HepG2 (cell line): Measurements from ENCODE around the gene GSTK1. TPM values are rescaled to one million over a fixed set of nuclear protein-coding genes. Genes with fewer than 3 reads are reported as not detected.

Experiments
- AGO2 ChIP-seq: fragments of 200-400 bp; formaldehyde crosslinking; optimal IDR thresholded peaks from 2 replicates; pipeline ENCODE3; 2017; ENCODE audit warnings: mild to moderate bottlenecking, low read depth, low read length, moderate library complexity
- ARHGAP35 ChIP-seq: sonication (generic); formaldehyde crosslinking; IDR thresholded peaks from 2 replicates; pipeline ENCODE4 v1.9.0; 2022; ENCODE audit warnings: mild to moderate bottlenecking, inconsistent platforms, moderate library complexity, missing genetic modification reagents, borderline replicate concordance
- DRAP1 ChIP-seq: IDR thresholded peaks from 2 replicates; pipeline ENCODE4 v1.6.1; 2016; ENCODE audit warnings: missing genetic modification reagents, missing compliant biosample characterization
- FOXK1 ChIP-seq: sonication (generic); formaldehyde crosslinking; IDR thresholded peaks from 2 replicates; pipeline ENCODE4 v1.4.0; 2020; ENCODE audit warnings: low read depth, missing genetic modification reagents, borderline replicate concordance
- GATA4 ChIP-seq: sonication (generic); IDR thresholded peaks from 2 replicates; pipeline ENCODE4 v1.6.1; 2016; ENCODE audit warnings: antibody characterized with exemption, low read depth, borderline replicate concordance
- KDM6A ChIP-seq: IDR thresholded peaks from 2 replicates; pipeline ENCODE4 v1.6.1; 2016; ENCODE audit warnings: low read depth
- POLR2AphosphoS2 ChIP-seq: IDR thresholded peaks from 2 replicates; pipeline ENCODE4 v1.6.1; 2011; ENCODE audit warnings: low read depth, low read length, improper control_type of control experiment
- RBM39 ChIP-seq: fragments of 200-400 bp; formaldehyde crosslinking; IDR thresholded peaks from one replicate; pipeline ENCODE4 v1.6.1; 2018; ENCODE audit warnings: antibody characterized with exemption, mild to moderate bottlenecking, low read depth, low read length; ENCODE audit not compliant: poor library complexity, severe bottlenecking
- SNAPC4 ChIP-seq: sonication (generic); formaldehyde crosslinking; IDR thresholded peaks from 2 replicates; pipeline ENCODE4 v1.4.0; 2020; ENCODE audit warnings: mild to moderate bottlenecking, missing genetic modification reagents
- SNAPC5 ChIP-seq: sonication (generic); formaldehyde crosslinking; IDR thresholded peaks from 2 replicates; pipeline ENCODE4 v1.8.1; 2023; ENCODE audit warnings: mild to moderate bottlenecking, missing genetic modification reagents, borderline replicate concordance
- YEATS2 ChIP-seq: sonication (generic); formaldehyde crosslinking; IDR thresholded peaks from 2 replicates; pipeline ENCODE4 v1.4.0; 2020; ENCODE audit warnings: missing genetic modification reagents, borderline replicate concordance
- ZBED4 ChIP-seq: sonication (generic); formaldehyde crosslinking; IDR thresholded peaks from 2 replicates; pipeline ENCODE4 v1.4.0; 2020; ENCODE audit warnings: missing genetic modification reagents, borderline replicate concordance
- ZBTB7A ChIP-seq: sonication (generic); formaldehyde crosslinking; IDR thresholded peaks from 2 replicates; pipeline ENCODE4 v1.8.0; 2022; ENCODE audit warnings: mild to moderate bottlenecking, missing genetic modification reagents
- ZFP82 ChIP-seq: sonication (generic); formaldehyde crosslinking; IDR thresholded peaks from 2 replicates; pipeline ENCODE4 v1.5.1; 2020; ENCODE audit warnings: mild to moderate bottlenecking, missing genetic modification reagents, borderline replicate concordance
- ZNF143 ChIP-seq: sonication (generic); formaldehyde crosslinking; IDR thresholded peaks from 2 replicates; pipeline ENCODE4 v1.4.0; 2020; ENCODE audit warnings: missing genetic modification reagents
- ZNF660 ChIP-seq: sonication (generic); formaldehyde crosslinking; IDR thresholded peaks from 2 replicates; pipeline ENCODE4 v1.5.1; 2020; ENCODE audit warnings: mild to moderate bottlenecking, low read depth, missing genetic modification reagents, borderline replicate concordance
- ZNF772 ChIP-seq: sonication (generic); formaldehyde crosslinking; IDR thresholded peaks from 2 replicates; pipeline ENCODE4 v1.5.0; 2020; ENCODE audit warnings: mild to moderate bottlenecking, missing genetic modification reagents
- ZSCAN20 ChIP-seq: sonication (generic); formaldehyde crosslinking; IDR thresholded peaks from 2 replicates; pipeline ENCODE4 v1.4.0; 2020; ENCODE audit warnings: missing genetic modification reagents, mild to moderate bottlenecking, borderline replicate concordance
- polyA plus RNA-seq, 8 experiments: library from polyadenylated mRNA; depleted of rRNA in 3 of 8; stranded (reverse) in 7 of 8; unstranded in 1 of 8; fragments of >200 nt; fragmentation: Illumina TruSeq in 4 of 8; extraction: Trizol in 4 of 8; gene quantifications; 2 replicates each; pipeline versions ENCODE4 v1.2.1 to v1.2.3, GENCODE V29; 2011 to 2016; ENCODE audit warnings: low read depth in 4 of 8, missing spikeins in 1 of 8, mixed read lengths in 1 of 8; ENCODE audit not compliant: insufficient read depth in 1 of 8
- total RNA-seq, 5 experiments: library from RNA; depleted of rRNA; stranded (reverse); fragments of >200 nt; fragmentation: Illumina TruSeq; extraction: Trizol; gene quantifications; 2 replicates each; pipeline ENCODE4 v1.2.3, GENCODE V29; 2016; ENCODE audit warnings: low read depth in 1 of 5

The GSTK1 gene
- total and polyA plus RNA-seq, 2 of the 13 experiments (the other 11 are each of a cell fraction or from before 2014, with no cell fraction given) = 64.6 to 92.1 TPM

GRCh38 chr7:143287935-143288826 is 24.9 kb downstream of the GSTK1 start, which contains the start of gene CASP2 (continued):
- peak; percentile 47; the same call in 1 of the 2 replicates for TF ChIP-seq ZBTB7A
- no peak for TF ChIP-seq ARHGAP35 (CRISPR knock-in tag)
- TF ChIP-seq GATA4 = no peak
- peak; percentile 70 for TF ChIP-seq ZNF772 (CRISPR knock-in tag)
- peak; percentile 40; the same call in 1 of the 2 replicates for TF ChIP-seq YEATS2 (CRISPR knock-in tag)
- TF ChIP-seq KDM6A (CRISPR knock-in tag) = no peak
- TF ChIP-seq ZFP82 (CRISPR knock-in tag) = no peak
- TF ChIP-seq SNAPC4 (CRISPR knock-in tag) = peak; percentile 44; the same call in 1 of the 2 replicates
- TF ChIP-seq ZNF143 (CRISPR knock-in tag) = no peak; the same call in 1 of the 2 replicates
- TF ChIP-seq AGO2 = peak; percentile 80
- TF ChIP-seq SNAPC5 = no peak
- no peak for TF ChIP-seq ZNF660 (CRISPR knock-in tag)
- TF ChIP-seq FOXK1 = no peak; the same call in 1 of the 2 replicates
- TF ChIP-seq DRAP1 (CRISPR knock-in tag) = peak; percentile 75
- no peak for TF ChIP-seq POLR2AphosphoS2
- no peak for TF ChIP-seq RBM39
- 0 out of 2 replicates have a peak, but pooled peaks have one; percentile 38 for TF ChIP-seq ZBED4 (CRISPR knock-in tag)
- TF ChIP-seq ZSCAN20 (CRISPR knock-in tag) = peak; percentile 74; the same call in 1 of the 2 replicates
